HS-27A (cell line): Measurements from ENCODE around the gene CHD2.

Experiments
- DNase-seq: peaks from one replicate; pipeline ENCODE4 v3.0.0-alpha.2; 2012; ENCODE audit warnings: low read depth, missing footprints

Gene CHD2

DNA sequence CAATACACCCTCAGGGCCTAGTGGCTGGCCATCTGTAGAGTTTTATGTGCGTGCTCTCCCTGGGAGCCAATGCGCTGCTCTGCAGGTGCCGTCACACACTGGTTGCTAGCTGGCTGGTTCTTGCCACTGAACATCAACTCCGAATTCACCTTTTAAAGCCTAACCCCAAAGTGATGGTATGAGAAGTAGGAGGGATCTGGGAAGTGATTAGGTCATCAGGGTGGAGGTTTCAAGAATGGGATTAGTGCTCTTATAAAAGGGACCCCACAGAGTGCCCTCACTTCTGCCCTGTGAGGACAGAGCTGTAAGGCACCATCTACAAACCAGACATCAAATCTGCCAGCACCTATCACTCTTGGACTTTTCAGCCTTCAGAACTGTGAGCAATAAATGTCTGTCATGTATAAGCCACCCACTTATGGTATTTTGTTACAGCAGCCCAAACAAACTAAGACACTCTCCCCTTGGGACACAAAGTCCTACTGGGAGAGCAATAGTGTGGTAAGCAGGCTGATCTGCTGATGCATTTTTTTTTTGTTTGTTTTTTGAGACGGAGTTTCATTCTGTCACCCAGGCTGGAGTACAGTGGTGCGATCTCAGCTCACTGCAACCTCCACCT, 168.6 kb downstream of the CHD2 start:
- DNase-seq, result no peak

DNA sequence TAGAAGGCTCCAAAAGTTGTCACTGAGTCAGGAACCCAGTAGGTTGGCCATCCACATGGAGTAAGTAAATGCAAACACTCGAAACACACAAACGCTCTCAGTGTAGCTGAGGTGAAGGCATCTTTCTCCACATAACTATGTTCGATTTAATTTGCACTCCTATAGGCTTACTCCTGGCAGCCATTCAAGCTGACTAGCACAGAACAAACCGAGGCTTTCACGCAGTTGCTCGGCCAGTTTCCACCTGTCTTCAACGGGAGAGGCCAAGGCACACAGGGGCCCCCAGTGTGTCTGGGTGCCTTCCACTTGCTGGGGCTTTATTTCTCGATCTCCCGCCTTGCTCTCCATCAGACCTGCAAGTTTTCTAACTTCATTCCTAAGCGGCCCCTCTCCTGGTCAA, 170.0 kb downstream of the CHD2 start:
- no peak for DNase-seq

DNA sequence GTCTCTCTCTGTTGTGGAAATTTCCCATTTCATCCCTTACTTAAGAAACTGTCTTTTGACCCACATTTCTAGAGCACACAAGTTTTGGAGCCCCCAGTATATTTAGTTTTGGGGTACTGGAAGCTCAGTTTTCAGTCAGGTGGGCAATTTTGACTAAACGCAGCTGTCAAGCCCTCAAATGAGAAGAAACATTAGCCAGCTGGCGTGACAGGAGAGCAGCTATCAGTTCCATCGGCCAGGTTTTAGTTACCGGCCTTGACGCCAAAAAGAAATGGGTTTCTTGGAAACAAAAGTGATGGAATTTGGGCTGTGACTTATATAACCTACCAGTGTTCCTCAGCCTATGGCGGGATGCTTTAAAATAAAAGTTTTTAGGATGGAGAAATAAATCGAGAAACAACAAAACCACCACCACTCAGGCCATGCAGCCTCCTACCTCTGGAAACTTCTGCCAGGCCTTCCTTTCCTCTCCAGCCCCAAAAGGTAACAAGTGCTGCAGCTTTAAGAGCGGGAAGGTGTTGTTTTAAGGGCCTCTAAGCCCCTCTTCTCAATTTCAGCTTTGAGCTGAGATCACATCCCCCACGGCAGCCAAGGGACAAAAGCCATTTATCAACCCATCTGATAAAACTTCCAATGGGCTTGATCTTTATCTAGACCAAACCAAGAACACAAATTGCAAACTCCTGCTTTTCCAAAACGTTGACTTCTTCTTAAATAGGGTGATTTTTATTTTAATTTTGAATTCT, 170.6 kb downstream of the CHD2 start:
- DNase-seq, result no peak

DNA sequence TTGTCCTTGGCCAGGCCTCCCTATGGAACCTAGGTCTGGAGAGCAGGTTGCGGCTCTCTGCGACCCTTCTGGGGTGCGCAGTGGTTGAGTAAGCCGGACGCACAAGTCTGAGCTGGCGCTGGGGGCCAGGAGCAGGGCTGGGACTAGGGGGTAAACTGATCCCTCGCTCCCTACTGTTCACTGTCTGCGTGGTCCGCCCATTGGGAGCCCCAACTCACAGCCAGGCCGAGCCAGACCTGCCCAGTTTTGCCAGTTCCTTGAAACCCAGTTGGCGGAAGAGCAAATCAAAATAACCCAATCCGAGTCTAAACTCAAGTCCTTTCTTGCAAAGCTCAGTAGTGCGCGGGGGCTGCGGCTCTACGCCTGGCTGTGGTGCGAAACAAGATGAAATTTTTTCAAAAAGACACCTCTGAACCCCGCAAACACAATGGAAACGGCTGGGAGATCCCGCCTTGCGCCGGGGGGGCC, 171.4 kb downstream of the CHD2 start:
- no peak for DNase-seq

DNA sequence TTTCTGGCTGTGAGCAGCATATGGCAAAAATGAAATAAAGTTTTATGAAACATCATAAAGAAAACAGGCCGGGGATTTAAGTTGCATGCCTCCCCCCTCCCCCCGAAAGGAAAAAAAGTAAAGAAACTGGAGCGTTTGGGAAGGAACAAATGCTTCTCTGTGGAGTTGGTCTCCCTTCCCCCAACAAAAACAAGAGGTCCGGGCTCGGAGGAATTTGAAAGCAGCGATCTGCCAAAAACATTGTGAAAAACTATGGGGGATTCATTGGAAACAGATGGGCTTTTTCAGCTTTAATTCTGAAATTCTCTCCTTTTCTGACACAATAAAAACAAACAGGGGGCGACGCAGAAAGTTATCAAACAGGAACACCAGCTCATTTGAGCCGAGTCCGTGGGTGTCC, 171.9 kb downstream of the CHD2 start:
- no peak for DNase-seq

DNA sequence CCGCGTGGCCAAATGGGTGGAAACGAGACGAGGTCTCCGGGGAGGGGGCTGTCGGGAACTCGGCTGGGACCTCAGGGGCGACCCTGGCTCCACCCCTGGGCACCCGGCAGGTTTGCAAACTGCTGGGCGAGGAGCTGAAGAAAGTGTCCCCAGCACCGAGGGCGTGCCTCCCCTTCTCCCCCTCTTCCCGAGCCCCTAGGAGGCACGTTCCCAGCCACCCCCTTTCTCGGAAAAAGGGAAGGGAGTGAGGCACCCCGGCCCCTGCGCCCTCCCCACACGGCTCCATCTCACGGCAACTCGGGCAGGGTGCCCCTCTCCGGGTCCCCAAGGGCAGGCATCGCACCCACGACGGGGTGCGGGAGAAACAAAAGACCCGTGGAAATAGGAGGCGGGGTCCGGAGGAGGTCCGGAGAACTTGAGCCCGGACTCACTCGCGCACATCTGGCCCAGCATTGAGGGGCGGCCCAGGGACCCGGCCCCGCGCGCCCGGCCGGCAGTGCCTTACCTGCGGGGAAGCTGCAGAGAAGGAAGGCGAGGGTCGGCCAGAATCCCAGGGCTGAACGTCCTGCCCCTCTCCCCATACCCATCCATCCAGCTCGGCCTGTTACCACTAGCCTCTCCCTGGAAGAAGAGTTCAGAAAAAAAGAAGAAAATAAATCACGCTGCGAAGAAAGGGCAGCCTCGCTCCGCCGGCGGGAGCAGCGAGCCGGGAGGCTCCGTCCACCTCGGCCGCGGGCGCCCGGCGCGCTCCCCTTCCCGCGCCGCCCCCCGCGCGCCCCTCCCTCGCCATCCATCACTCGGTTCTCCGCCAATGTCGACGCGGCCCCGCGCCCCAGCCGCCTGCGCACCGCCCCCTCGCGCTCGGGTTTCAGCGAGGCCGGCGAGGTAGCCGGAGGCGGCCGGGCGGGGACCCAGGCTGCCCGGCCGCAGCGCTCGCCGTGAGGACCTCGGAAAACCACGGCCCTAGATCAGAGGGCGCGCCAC, 172.6 kb downstream of the CHD2 start:
- DNase-seq, result no peak

DNA sequence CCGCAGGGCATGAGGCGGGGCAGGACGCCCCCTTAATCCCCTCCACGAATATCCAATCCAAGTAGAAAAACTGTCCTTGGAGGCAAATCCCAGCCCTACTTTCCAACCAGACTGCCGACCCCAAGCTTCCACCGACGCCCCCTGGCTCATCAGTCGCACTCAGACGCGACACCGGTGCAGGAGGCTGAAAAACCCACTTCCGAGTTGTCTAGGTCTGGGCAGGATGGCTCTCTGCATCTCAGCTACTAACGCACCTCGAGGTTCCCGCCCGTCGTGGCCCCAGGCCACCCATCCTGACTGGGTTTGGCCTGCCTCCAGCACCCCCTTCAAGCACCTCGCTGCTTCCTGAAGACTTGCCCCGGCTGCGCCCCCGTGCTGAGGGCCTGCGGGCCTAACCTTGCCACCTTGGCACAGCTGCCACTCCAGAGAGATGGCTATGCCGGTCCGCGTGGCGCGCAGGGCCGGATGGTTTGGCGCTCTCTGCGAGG, 173.4 kb downstream of the CHD2 start:
- no peak for DNase-seq

DNA sequence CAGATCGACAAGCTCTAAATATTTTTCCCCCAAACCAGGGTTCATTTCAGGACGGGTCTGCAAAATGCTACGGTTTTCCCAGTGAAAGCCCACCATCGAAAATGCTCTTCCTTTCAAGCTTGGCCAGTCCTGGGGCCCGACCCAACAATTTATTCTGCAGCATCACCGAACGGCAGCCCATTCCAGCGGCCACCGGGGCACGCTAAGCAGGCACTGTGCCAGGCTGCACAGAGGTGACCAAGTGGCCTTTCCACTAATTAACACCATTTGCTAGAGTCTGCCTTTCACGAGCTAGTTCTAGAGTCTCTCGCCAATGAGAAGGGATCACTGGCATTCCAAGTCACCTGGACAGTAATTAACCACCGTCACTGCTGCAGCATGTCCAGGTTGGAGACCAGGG, 174.5 kb downstream of the CHD2 start:
- no peak for DNase-seq

DNA sequence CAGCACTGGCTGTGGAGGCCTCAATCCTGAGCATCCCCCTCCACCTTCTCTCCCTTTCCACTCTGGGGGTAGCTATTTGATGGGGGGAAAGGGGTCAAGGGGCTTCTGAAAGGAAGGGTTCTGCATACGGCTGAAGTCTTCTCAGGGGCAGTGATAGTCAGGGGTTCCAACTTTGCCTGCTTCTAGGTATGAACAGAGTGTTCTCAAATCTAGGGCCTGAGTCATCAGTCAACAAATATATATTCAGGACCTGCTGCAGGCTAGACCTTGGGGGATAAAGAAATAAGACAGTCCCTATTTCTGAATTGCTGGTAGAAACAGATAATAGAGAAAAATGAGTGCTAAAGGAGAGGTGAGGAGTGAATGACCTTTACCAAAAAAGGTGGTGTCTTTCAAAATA, 176.1 kb downstream of the CHD2 start:
- DNase-seq, result no peak

DNA sequence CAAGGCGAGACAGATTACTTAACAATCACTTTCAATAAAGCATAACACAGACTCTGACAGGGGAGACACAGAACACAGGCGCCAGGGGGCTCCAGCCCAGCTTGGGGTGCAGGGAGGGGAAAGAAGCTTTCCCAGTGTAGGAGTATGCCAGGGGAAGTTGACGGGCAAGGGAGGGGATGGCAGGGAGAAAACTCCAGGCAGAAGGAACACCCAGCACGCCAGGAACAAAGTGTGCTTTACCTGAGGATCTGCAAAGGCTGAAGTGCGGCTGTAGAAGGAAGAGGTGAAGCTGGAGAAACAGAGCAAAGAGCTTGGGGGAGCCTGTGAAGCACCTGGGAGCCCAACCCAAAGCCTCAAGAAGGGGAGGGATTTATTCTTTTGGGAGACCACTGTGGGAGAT, 176.8 kb downstream of the CHD2 start:
- DNase-seq, result no peak
